Activated CD4-positive, alpha-beta T cell treated with anti-CD3 and anti-CD28 coated beads, Interleukin-2, Interleukin-6, amounts not matched to agents 100 ng/mL and 50 ng/mL, durations not matched to agents 16 hours and 8 hours (primary cell): Measurements from ENCODE around the gene LIN37.
"Not testable (repeated sequence)": the region's sequence is repeated elsewhere in the genome, so short reads cannot be mapped to it uniquely, and the experiment has no call there.

Experiments used
- DNase-seq: peaks from one replicate; pipeline ENCODE4 v3.0.0-alpha.2; 2020

The LIN37 gene

GRCh38 chr19:35791814-35792279 is 43.5 kb downstream of the LIN37 start:
- no peak for DNase-seq

GRCh38 chr19:35792312-35792711 is 43.9 kb downstream of the LIN37 start:
- DNase-seq = no peak

- no peak for DNase-seq
These were observed 44.5 kb downstream of the LIN37 start for GRCh38 chr19:35792888-35793287.

- no peak for DNase-seq
These were observed 45.2 kb downstream of the LIN37 start for GRCh38 chr19:35793381-35794165.

GRCh38 chr19:35795564-35795963 is 47.2 kb downstream of the LIN37 start:
- not testable (repeated sequence) for DNase-seq

- no peak for DNase-seq
These were observed 48.5 kb downstream of the LIN37 start for GRCh38 chr19:35796645-35797542.

GRCh38 chr19:35797663-35798062 is 49.3 kb downstream of the LIN37 start:
- peak; percentile 16 for DNase-seq

- no peak for DNase-seq
These were observed 53.5 kb downstream of the LIN37 start for GRCh38 chr19:35801828-35802227.
